ENCODE results near the gene ANKRD9. TPM values are rescaled to one million over a fixed set of nuclear protein-coding genes. Genes with fewer than 3 reads are reported as not detected.

ANKRD9 gene
- total RNA-seq, 1 donor: 15.6 TPM

DNA sequence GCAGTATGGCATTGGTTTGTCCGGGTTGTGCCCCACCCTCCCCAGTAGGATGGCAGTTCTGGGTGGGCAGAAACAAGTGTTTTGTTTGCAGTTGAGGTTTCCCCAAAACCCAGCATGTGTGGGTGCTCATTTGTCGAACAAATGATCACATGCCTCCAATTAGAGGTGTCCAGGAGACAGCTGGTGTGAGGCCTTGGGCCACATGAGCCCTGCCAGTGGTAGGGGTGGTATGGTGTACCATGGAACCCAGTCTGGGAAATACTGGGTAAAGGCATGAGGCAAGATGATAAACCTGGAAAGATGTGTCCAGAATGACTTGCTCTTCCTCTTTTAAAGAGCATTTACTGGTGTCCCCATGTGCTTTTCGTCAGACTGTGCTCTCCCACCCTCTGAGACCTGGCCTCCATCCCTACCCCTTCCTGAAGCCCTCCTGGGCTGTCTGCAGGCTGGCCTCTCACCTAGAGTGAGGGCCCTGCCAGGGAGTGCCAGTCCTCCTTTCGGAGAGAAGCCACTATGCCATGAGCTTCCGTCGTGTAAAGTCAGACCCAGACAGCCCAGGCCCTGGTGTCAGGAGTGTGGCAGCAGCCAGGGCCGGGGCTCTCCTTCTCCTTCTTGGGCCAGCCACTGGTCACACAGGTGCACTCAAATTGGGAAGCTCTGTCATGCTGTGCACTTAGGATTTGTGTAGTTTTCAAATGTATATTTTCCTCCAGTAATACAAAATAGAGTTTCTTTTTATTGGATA lies 17.6 kb downstream of the ANKRD9 start:
- Histone ChIP-seq H3K4me2 (ENCODE audit: insufficient read depth, low read length) (no peak overlapping the region), H4K20me1 (ENCODE audit: insufficient read depth, low read length) (peaks cover 4% of the 10 kb centered on the region), H3K79me2 (ENCODE audit: insufficient read depth, low read length) (no peaks in the 10 kb centered on the region), H3K27ac (ENCODE audit: low read depth, low read length) (no peak overlapping the region), H2AFZ (ENCODE audit: low read length) (no peak overlapping the region), H3K4me3 (ENCODE audit: insufficient read depth, low read length) (no peak overlapping the region), H3K9me3 (ENCODE audit: low read depth, low read length) (no peaks in the 10 kb centered on the region), H3K27me3 (ENCODE audit: insufficient read depth, low read length) (no peaks in the 10 kb centered on the region), H3K36me3 (ENCODE audit: insufficient read depth, low read length) (no peaks in the 10 kb centered on the region), H3K4me1 (ENCODE audit: insufficient read depth, low read length) (peaks cover 3% of the 10 kb centered on the region)
- no peak for DNase-seq (ENCODE audit: insufficient read length, low spot score, missing footprints)
- TF ChIP-seq, protein P1, sequence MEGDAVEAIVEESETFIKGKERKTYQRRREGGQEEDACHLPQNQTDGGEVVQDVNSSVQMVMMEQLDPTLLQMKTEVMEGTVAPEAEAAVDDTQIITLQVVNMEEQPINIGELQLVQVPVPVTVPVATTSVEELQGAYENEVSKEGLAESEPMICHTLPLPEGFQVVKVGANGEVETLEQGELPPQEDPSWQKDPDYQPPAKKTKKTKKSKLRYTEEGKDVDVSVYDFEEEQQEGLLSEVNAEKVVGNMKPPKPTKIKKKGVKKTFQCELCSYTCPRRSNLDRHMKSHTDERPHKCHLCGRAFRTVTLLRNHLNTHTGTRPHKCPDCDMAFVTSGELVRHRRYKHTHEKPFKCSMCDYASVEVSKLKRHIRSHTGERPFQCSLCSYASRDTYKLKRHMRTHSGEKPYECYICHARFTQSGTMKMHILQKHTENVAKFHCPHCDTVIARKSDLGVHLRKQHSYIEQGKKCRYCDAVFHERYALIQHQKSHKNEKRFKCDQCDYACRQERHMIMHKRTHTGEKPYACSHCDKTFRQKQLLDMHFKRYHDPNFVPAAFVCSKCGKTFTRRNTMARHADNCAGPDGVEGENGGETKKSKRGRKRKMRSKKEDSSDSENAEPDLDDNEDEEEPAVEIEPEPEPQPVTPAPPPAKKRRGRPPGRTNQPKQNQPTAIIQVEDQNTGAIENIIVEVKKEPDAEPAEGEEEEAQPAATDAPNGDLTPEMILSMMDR (IDR thresholded peaks at IDR 0.05; ENCODE audit: extremely low read depth, low read depth, low read length): no peak

DNA sequence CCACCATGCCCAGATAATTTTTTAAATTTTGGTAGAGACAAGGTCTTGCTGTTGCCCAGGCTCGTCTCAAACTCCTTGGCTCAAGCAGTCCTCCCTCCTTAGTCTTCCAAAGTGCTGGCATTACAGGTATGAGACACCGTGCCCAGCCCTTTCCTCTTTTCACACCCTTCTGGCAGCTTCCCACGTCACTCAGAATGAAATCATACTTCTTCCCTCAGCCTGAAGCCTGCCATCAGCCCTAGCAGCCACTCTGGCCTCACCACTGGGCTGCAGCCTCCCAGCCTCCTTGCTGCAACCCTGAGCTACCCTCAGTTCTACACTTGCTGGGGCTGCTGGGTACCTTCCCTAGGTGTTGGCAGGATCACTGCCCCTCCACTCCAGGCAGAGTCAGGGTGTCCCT lies 18.2 kb downstream of the ANKRD9 start:
- Histone ChIP-seq H3K36me3 (ENCODE audit: insufficient read depth, low read length) (no peaks in the 10 kb centered on the region), H3K27ac (ENCODE audit: low read depth, low read length) (no peak overlapping the region), H3K4me2 (ENCODE audit: insufficient read depth, low read length) (no peak overlapping the region), H4K20me1 (ENCODE audit: insufficient read depth, low read length) (peaks cover 4% of the 10 kb centered on the region), H3K27me3 (ENCODE audit: insufficient read depth, low read length) (no peaks in the 10 kb centered on the region), H3K79me2 (ENCODE audit: insufficient read depth, low read length) (no peaks in the 10 kb centered on the region), H3K4me3 (ENCODE audit: insufficient read depth, low read length) (no peak overlapping the region), H3K9me3 (ENCODE audit: low read depth, low read length) (no peaks in the 10 kb centered on the region), H2AFZ (ENCODE audit: low read length) (no peak overlapping the region), H3K4me1 (ENCODE audit: insufficient read depth, low read length) (peaks cover 5% of the 10 kb centered on the region)
- TF ChIP-seq, protein P1 (IDR thresholded peaks at IDR 0.05; ENCODE audit: extremely low read depth, low read depth, low read length): no peak
- DNase-seq (ENCODE audit: insufficient read length, low spot score, missing footprints): peak; percentile 87

DNA sequence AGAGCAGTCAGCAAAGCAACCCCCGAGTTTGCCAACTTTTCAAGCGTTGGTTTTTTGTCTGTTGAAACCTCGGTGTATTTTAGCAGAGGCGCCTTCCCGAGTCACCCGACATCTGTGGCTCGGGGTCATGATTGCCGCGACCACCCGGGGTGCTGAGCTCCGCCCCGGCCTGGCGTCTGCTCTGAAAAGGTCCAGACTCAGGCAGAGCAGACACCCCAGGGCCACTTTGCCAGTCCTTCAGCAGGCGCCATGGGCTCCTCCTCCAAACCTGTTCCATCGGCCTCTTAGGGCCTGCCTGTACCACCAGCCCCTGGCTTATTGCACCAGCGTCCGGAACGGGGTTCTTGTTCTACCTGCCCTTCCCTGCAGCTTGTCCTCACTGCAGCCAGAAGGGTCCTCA lies 19.1 kb downstream of the ANKRD9 start:
- peak; percentile 35 for DNase-seq (ENCODE audit: insufficient read length, low spot score, missing footprints)
- no peak overlapping the region for H3K4me2 ChIP-seq (ENCODE audit: insufficient read depth, low read length)
- TF ChIP-seq, protein P1 (IDR thresholded peaks at IDR 0.05; ENCODE audit: extremely low read depth, low read depth, low read length): no peak

DNA sequence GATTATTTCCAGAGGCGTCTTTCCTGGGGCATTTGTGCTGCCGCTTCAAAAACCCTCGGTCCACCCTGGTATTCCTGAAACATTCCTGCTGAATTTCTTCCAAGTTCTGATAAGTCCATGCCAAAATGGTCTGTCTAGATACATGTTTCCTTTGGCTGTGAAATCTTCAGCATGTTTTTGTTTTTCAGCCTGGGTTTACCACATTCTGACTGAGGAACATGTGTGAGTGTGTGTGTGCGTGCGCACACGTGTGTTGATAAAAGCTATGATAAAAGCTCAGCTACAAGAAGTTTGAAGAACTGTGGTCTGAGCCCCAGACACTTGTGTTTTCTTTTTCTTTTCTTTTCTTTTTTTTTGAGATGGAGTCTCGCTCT lies 22.4 kb downstream of the ANKRD9 start:
- H4K20me1 ChIP-seq (ENCODE audit: insufficient read depth, low read length): peaks cover 4% of the 10 kb centered on the region
- no peak overlapping the region for H3K27ac ChIP-seq (ENCODE audit: low read depth, low read length)
- TF ChIP-seq, protein P1 (IDR thresholded peaks at IDR 0.05; ENCODE audit: extremely low read depth, low read depth, low read length): no peak
- DNase-seq (ENCODE audit: insufficient read length, low spot score, missing footprints): peak; percentile 76
- H3K36me3 ChIP-seq (ENCODE audit: insufficient read depth, low read length): no peaks in the 10 kb centered on the region
- no peak overlapping the region for H3K4me2 ChIP-seq (ENCODE audit: insufficient read depth, low read length)
- peaks cover 8% of the 10 kb centered on the region for H3K4me1 ChIP-seq (ENCODE audit: insufficient read depth, low read length)
- no peaks in the 10 kb centered on the region for H3K79me2 ChIP-seq (ENCODE audit: insufficient read depth, low read length)
- H2AFZ ChIP-seq (ENCODE audit: low read length): no peak overlapping the region
- no peak overlapping the region for H3K4me3 ChIP-seq (ENCODE audit: insufficient read depth, low read length)
- H3K9me3 ChIP-seq (ENCODE audit: low read depth, low read length): no peaks in the 10 kb centered on the region
- no peaks in the 10 kb centered on the region for H3K27me3 ChIP-seq (ENCODE audit: insufficient read depth, low read length)

More for the DNA sequence above, 19.1 kb downstream of the ANKRD9 start:
- Histone ChIP-seq H3K4me1 (ENCODE audit: insufficient read depth, low read length) (peaks cover 5% of the 10 kb centered on the region), H3K27me3 (ENCODE audit: insufficient read depth, low read length) (no peaks in the 10 kb centered on the region), H4K20me1 (ENCODE audit: insufficient read depth, low read length) (peaks cover 4% of the 10 kb centered on the region), H3K4me3 (ENCODE audit: insufficient read depth, low read length) (no peak overlapping the region), H2AFZ (ENCODE audit: low read length) (no peak overlapping the region), H3K79me2 (ENCODE audit: insufficient read depth, low read length) (no peaks in the 10 kb centered on the region), H3K36me3 (ENCODE audit: insufficient read depth, low read length) (no peaks in the 10 kb centered on the region), H3K27ac (ENCODE audit: low read depth, low read length) (no peak overlapping the region), H3K9me3 (ENCODE audit: low read depth, low read length) (no peaks in the 10 kb centered on the region)

Measured in osteoblast (primary cell).